CD4-positive, alpha-beta T cell treated with Interleukin-6 at 100 ng/mL for 8 hours (primary cell): Measurements from ENCODE around the gene NUP50.

ENCODE experiments used
- DNase-seq: peaks from one replicate; pipeline ENCODE4 v3.0.0-alpha.2; 2020; ENCODE audit warnings: mixed read lengths, low spot score

The NUP50 gene

GRCh38 chr22:45196308-45196707, 32.6 kb downstream of the NUP50 start:
- DNase-seq, result no peak

- DNase-seq, result no peak
Measured at GRCh38 chr22:45196926-45197605, 33.3 kb downstream of the NUP50 start.

DNA sequence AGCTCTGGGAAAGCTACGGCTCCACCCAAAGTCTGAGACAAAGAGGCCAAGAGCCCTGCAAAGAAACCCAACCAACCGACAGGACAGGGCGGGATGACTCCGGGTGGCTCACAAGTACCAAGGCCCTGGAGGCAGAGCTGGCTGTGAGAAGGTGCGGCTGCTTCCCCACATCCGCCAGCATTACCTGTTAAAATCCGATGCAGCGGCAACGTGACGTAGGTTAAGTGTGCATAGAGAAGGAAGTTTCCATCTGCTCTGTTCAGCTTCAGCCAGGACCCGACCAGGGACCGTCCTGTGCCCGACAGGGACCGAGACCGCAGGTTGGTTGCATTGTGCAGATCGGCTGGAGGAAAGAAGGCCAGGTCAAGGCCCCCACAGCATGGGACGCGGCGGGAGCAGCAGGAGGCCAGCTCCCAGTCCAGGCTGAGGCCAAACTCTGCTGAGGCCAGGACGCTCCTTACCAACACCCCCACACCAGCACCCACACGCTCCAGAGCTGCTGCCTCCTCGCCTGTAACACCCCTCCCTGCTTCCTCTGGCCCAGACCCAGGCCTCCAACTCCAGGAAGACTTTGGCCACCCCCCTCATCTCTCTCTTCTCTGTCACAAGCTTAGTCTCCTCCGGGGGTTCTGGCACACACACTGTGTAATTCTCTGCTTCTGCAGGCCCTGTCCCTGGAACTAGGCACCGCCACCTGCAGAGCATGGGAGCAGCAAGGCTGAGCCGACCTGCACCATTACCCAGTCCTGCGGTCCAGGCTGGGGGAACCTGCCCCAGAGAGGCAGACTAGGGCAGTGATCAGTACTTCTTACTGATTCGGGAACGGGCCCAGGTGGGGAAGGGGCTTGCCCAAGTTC, 34.1 kb downstream of the NUP50 start:
- no peak for DNase-seq

DNA sequence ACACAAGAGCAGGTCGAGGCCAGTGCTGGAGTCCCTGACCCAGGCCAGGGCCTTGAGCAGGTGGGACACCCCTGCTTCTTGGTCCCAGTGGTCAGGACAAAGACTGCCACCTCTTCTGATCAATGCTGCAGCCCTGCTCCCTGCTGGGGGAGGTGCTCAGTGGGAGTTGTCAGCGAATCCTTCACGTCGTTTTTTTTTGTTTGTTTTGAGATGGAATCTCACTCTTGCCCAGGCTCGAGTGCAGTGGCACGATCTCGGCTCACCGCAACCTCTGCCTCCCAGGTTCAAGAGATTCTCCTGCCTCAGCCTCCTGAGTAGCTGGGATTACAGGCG, 34.7 kb downstream of the NUP50 start:
- DNase-seq, result no peak

- no peak for DNase-seq
Measured at GRCh38 chr22:45199723-45200122, 36.0 kb downstream of the NUP50 start.

- DNase-seq, result no peak
Measured at GRCh38 chr22:45200230-45200629, 36.5 kb downstream of the NUP50 start.

GRCh38 chr22:45200860-45201511, 37.3 kb downstream of the NUP50 start:
- DNase-seq, result no peak

- DNase-seq, result no peak
Measured at GRCh38 chr22:45201678-45202332, 38.1 kb downstream of the NUP50 start.

DNA sequence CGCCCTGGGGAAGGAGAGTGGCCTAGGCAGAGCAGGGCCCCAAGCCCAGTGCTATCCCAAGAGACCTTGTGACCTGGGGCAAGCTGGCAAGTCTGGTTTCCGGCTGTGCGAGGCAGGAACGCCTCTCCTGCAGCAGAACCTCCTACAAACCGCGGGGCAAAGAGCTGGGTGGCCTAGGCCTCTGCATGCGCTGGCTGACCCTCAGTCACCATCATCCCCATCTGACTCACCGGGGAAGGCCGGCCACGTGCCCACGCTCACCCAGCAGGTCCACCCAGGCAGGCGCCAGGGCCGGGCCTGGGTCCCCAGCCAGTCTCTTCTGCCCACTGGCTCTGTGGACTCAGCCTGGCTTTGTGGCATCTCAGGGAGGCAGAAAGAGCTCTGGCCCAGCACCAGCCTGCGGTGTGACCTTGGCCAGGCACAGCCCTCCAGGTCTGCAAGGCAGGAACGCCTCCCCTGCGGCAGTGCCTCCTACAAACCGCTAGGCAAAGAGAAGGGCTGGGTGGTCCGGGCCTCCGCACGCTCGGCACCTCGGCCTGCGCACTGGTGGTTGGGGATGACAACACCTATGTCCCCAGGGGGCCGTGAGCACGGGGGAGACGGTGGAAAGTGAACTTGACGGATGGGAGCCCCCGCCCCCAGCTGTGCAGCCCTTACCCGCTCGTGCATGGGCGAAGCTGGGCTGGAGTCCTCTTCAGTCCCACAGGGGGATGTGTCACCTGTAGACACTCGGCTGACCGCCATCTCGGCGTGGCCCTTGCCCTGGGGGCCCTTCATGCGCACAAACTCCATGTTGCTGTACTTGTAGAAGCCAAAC, 38.8 kb downstream of the NUP50 start:
- DNase-seq, result no peak

- DNase-seq, result no peak
Measured at GRCh38 chr22:45203150-45203951, 39.6 kb downstream of the NUP50 start.

- no peak for DNase-seq
Measured at GRCh38 chr22:45204241-45204640, 40.5 kb downstream of the NUP50 start.

DNA sequence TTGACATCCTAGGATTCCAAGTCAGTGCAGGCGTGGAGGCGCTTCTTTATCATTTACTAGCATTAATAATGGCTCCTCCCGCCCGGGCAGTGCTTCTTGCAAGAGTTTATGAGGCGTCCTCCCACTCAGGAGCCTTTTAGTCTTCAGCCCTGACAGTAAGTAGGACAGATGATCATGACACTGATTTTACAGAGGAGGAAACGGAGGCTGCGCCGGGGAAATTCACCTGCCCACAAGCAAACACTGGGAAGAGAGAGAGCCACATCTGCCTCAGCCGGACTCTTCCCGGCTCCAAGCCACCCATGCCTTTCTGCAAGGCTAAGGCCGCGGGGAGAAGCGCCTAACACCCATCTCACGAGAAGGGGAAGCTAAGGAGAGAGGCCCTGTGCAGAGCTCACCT, 41.1 kb downstream of the NUP50 start:
- no peak for DNase-seq

DNA sequence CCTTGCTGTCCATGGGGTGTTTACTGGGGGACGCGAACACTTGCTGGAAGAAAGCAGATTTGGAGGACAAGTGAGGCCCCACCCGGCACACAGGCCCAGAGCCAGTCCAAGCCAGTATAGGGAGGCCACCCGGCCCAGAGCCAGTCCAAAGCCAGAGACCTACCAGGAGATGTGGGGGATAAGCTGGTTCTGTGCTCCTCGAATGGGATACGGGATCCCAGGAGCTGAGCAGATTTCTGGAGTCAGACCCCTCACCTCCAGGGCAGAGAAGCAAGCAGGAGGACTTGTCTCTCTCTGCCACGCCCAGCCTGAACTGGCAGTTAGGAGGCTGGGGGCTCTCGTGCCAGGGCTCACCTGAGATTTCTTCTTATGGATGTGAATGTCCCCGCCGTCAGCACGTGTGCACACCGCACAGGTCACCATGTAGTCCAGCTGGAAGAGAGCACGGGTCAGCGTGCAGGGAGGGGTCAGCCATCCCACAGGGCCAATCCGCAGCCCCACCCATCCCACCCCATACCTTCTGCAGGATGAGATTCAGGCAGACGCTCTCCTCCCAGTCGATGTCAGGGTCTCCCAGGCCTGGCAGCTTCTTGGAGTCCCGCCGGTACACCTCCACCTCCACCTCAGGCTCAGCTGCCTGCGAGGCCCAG, 41.7 kb downstream of the NUP50 start:
- no peak for DNase-seq

- no peak for DNase-seq
Measured at GRCh38 chr22:45206233-45206632, 42.5 kb downstream of the NUP50 start.

- DNase-seq, result no peak
Measured at GRCh38 chr22:45207533-45207932, 43.8 kb downstream of the NUP50 start.

GRCh38 chr22:45207981-45208664, 44.4 kb downstream of the NUP50 start:
- no peak for DNase-seq

DNA sequence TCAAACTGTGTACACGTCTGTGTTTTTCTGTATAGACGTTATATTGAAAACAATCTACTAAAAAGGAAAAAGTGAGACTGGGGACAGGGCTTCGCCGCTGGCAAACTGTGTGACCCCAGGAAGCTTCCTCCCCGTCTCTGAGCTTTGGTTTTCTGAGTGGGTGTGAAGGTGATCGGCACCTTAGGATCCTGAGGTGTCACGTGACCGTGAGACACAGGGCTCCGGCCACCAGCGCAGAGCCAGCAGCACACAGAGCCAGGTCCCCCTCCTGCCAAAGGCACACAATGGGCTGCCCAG, 44.9 kb downstream of the NUP50 start:
- DNase-seq, result no peak

GRCh38 chr22:45208993-45209838, 45.5 kb downstream of the NUP50 start:
- no peak for DNase-seq

DNA sequence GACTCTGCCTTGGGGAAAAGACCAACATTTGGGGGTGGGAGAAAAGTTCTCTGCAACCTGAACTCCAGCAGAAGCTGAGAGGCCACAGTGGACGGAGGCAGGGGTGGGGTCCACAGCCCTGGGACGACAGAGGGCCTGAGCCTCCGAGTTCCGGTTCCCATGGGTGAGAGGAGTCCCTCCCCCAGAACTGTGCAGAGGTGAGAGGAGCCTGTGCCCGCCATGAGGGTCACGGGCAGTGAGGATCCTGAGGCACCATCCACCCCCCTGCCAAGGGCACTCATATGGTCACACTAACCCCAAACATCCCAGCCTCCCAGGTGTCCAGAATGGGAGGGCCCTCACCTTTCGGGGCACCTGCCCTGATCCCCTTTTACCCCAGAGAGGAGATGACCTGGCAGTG, 46.4 kb downstream of the NUP50 start:
- no peak for DNase-seq
